ENCODE data around the gene LHX2.

- TF ChIP-seq CTCF (conservative IDR thresholded peaks at IDR 0.05) (no peak), EZH2 (IDR thresholded peaks at IDR 0.05; ENCODE audit: low read depth) (no peak)
These were observed 12.5 kb downstream of the LHX2 start for GRCh38 chr9:124024107-124024506.

All from PC-9 (cell line).